Endodermal cell (in vitro differentiated cells): Measurements from ENCODE around the gene CIPC. TPM values are rescaled to one million over a fixed set of nuclear protein-coding genes. Genes with fewer than 3 reads are reported as not detected.

Source experiments
- DNase-seq: peaks from one replicate; pipeline ENCODE4 v3.0.0-alpha.2; 2017
- H3K27ac ChIP-seq: 2 replicates; pipeline ENCODE4 v1.5.1; 2013; ENCODE audit warnings: mild to moderate bottlenecking, low read depth, low read length, moderate library complexity
- H3K27me3 ChIP-seq: 2 replicates; pipeline ENCODE4 v1.6.1; 2013; ENCODE audit warnings: mild to moderate bottlenecking, low read length, moderate library complexity; ENCODE audit not compliant: insufficient read depth, control insufficient read depth, poor library complexity, severe bottlenecking
- H3K36me3 ChIP-seq: 2 replicates; pipeline ENCODE4 v1.7.0; 2013; ENCODE audit warnings: mild to moderate bottlenecking, low read length, moderate library complexity; ENCODE audit not compliant: control insufficient read depth, insufficient read depth
- H3K4me1 ChIP-seq: one replicate; pipeline ENCODE4 v1.7.0; 2013; ENCODE audit warnings: low read length; ENCODE audit not compliant: control insufficient read depth, insufficient read depth
- H3K4me3 ChIP-seq: 2 replicates; pipeline ENCODE4 v1.5.1; 2013; ENCODE audit warnings: mild to moderate bottlenecking, low read length, moderate library complexity
- H3K9ac ChIP-seq: 2 replicates; pipeline ENCODE4 v1.6.1; 2013; ENCODE audit warnings: mild to moderate bottlenecking, low read length, moderate library complexity; ENCODE audit not compliant: poor library complexity, severe bottlenecking; ENCODE audit errors: extremely low read depth
- H3K9me3 ChIP-seq: 2 replicates; pipeline ENCODE4 v1.6.1; 2013; ENCODE audit warnings: mild to moderate bottlenecking, low read length, moderate library complexity; ENCODE audit not compliant: control insufficient read depth
- H3K27ac Mint-ChIP-seq: 2 replicates; pipeline ENCODE4 v1.8.0; 2020; ENCODE audit warnings: mixed read lengths
- H3K27me3 Mint-ChIP-seq: 2 replicates; pipeline ENCODE4 v1.8.0; 2021; ENCODE audit warnings: mild to moderate bottlenecking, mixed read lengths; ENCODE audit not compliant: insufficient read depth
- H3K36me3 Mint-ChIP-seq: 2 replicates; pipeline ENCODE4 v1.8.0; 2020; ENCODE audit warnings: low read depth, mixed read lengths
- H3K4me1 Mint-ChIP-seq: 2 replicates; pipeline ENCODE4 v1.8.0; 2020; ENCODE audit warnings: mixed read lengths
- H3K4me3 Mint-ChIP-seq: 2 replicates; pipeline ENCODE4 v1.8.0; 2020; ENCODE audit warnings: mild to moderate bottlenecking, moderate library complexity, mixed read lengths
- H3K9me3 Mint-ChIP-seq: 2 replicates; pipeline ENCODE4 v1.8.0; 2020; ENCODE audit warnings: mild to moderate bottlenecking, mixed read lengths
- CTCF ChIP-seq: fragments of 200-600 bp; sonication (generic); conservative IDR thresholded peaks from 2 replicates; pipeline ENCODE4 v1.5.0; 2021; ENCODE audit warnings: antibody characterized with exemption, mild to moderate bottlenecking
- WGBS, 2 experiments: methylation state at CpG; one replicate each; pipeline versions ENCODE4 v1.1.5 to v1.1.7; 2013; ENCODE audit warnings: missing lambda C conversion rate in 2 of 2, mixed read lengths in 1 of 2; ENCODE audit not compliant: insufficient coverage in 1 of 2, insufficient read length in 1 of 2; 5-methylcytosine and 5-hydroxymethylcytosine counted together
- total RNA-seq, 2 donors: library from RNA; stranded (reverse); fragmentation: NEBNext Ultra II Directional in 1 of 2; extraction: Animal tissue kit (Norgen Biotek cat#: 25700) in 1 of 2; gene quantifications; 2 replicates in 1 of 2; 3 replicates in 1 of 2; pipeline ENCODE4 v1.2.1, GENCODE V29; 2021

Gene CIPC
- total RNA-seq, 2 donors from 2014 or later = 16.2 to 22.5 TPM

DNA sequence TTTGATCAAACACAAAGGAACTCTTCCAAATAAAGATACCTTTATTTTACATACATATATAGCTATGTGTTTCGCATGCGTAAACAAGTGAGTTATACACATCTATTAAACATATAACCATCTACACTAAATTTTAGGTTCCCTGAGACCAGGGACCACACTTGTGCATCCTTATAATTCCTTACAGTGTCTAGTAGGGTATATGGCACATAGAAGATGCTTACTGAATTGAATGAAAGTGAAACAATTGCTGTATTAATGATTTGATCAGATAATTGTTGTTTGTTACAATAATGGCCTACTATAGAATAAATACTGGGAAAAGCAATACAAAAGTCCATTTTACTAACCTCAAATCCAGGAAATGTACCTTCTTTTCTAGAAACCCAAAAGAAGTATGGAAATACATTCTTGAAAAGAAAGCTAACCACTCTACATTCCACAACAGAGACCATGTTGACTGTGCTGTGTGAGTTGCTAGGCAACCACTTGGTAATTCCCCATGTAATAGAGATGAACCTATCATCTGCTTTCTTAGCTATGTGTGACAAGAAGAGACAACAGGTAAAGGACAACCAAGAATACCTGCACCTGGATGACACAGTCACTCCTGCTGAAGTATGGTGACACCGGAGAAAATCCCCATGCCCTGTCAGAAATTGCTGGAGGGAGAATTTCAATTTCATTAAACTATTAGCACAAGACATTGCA is 11.9 kb upstream of the CIPC start:
- H3K4me1 Mint-ChIP-seq = peaks cover 54% of the 10 kb centered on the region
- TF ChIP-seq CTCF = no peak
- no peak overlapping the region for H3K4me3 Mint-ChIP-seq

DNA sequence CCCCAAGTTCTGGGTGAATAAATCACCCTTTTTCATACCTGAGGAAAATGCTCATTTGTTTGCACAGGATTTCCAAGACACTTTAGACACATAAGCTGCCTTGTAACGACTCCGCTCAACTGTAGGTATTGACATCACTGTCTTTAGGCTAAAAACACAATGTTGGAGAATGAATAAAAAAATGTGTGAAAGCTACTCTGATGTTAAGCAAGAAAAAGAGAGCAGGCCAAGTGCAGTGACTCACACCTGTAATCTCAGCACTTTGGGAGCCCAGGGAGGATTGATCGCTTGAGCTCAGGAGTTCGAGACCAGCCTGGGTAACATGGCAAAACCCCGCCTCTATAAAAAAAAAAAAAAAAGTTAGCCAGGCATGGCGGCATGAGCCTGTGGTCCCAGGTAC is 11.1 kb upstream of the CIPC start:
- DNase-seq = no peak

More for the DNA sequence above, 11.9 kb upstream of the CIPC start:
- no peaks in the 10 kb centered on the region for H3K27me3 Mint-ChIP-seq
- Histone ChIP-seq H3K27ac (peak overlapping the region; percentile 98), H3K9me3 (peaks cover 7% of the 10 kb centered on the region), H3K4me3 (peak overlapping the region; percentile 17), H3K27me3 (no peaks in the 10 kb centered on the region), H3K9ac (peak overlapping the region; percentile 56), H3K36me3 (no peaks in the 10 kb centered on the region), H3K4me1 (peaks cover 22% of the 10 kb centered on the region)
- peaks cover 10% of the 10 kb centered on the region for H3K9me3 Mint-ChIP-seq
- peak overlapping the region; percentile 85 for H3K27ac Mint-ChIP-seq
- DNase-seq = peak; percentile 78
- 93% methylated on average over 3 of the region's 3 CpGs; no CpG with 5 or more reads in 1 of the 2 experiments for WGBS, 2 experiments
- no peaks in the 10 kb centered on the region for H3K36me3 Mint-ChIP-seq

DNA sequence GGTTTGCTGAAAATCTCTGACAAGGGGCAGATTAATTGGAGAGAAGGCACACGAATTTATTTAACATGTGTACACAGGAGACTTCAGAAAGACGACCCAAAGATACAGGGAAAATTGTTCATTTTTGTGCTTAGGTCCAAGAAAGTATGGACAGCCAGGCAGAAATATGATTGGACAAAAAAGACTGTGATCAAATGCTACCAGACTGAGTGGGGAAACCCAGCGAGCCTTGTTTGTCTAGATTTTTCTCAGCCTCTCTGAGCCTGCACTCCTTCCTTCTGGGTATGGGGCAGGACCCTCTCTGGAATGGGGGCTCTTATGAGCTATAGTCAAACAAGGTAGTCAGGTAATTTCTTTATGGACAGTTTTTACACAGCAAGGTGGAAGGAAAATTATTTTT is 10.4 kb upstream of the CIPC start:
- no peak for DNase-seq
- H3K27ac Mint-ChIP-seq = peak overlapping the region; percentile 93
- H3K27me3 Mint-ChIP-seq = no peaks in the 10 kb centered on the region
- Histone ChIP-seq H3K9me3 (peaks cover 21% of the 10 kb centered on the region), H3K36me3 (no peaks in the 10 kb centered on the region), H3K4me1 (peaks cover 19% of the 10 kb centered on the region), H3K27ac (no peak overlapping the region), H3K4me3 (no peak overlapping the region), H3K9ac (no peak overlapping the region), H3K27me3 (no peaks in the 10 kb centered on the region)
- H3K9me3 Mint-ChIP-seq = peaks cover 24% of the 10 kb centered on the region
- H3K4me1 Mint-ChIP-seq = peaks cover 45% of the 10 kb centered on the region
- no peak overlapping the region for H3K4me3 Mint-ChIP-seq
- peaks cover 3% of the 10 kb centered on the region for H3K36me3 Mint-ChIP-seq
- no peak for TF ChIP-seq CTCF
- WGBS, 2 experiments = 86 to 87% methylated on average over 3 of the region's 3 CpGs

More for the DNA sequence above, 11.1 kb upstream of the CIPC start:
- Histone ChIP-seq H3K27ac (no peak overlapping the region), H3K9ac (no peak overlapping the region), H3K4me3 (no peak overlapping the region), H3K9me3 (peaks cover 15% of the 10 kb centered on the region), H3K4me1 (peaks cover 22% of the 10 kb centered on the region), H3K36me3 (no peaks in the 10 kb centered on the region), H3K27me3 (no peaks in the 10 kb centered on the region)
- WGBS, 2 experiments = 95 to 99% methylated on average over 2 to 6 of the region's 6 CpGs
- no peak for TF ChIP-seq CTCF
- Mint-ChIP-seq H3K36me3 (peaks cover 3% of the 10 kb centered on the region), H3K4me3 (no peak overlapping the region), H3K27ac (peak overlapping the region; percentile 85), H3K9me3 (peaks cover 17% of the 10 kb centered on the region), H3K27me3 (no peaks in the 10 kb centered on the region), H3K4me1 (peaks cover 52% of the 10 kb centered on the region)
